CD14-positive monocyte (primary cell): ENCODE data around the gene TMUB2. TPM values are rescaled to one million over a fixed set of nuclear protein-coding genes. Genes with fewer than 3 reads are reported as not detected.

Experiments
- DNase-seq, 3 donors: peaks; one replicate each; pipeline ENCODE4 v3.0.0-alpha.2; 2011 to 2022
- H2AFZ ChIP-seq: 2 replicates; pipeline ENCODE4 v1.6.0; 2012; ENCODE audit warnings: mild to moderate bottlenecking, low read depth, low read length, inconsistent platforms; ENCODE audit not compliant: insufficient read depth, poor library complexity, severe bottlenecking
- H3K27ac ChIP-seq, 2 donors: 1 replicate in 1 of 2; 2 replicates in 1 of 2; pipeline ENCODE4 v1.5.1; 2012 to 2013; ENCODE audit warnings: low read length in 2 of 2, control low read depth in 1 of 2, inconsistent platforms in 1 of 2, low read depth in 1 of 2, mild to moderate bottlenecking in 1 of 2
- H3K27me3 ChIP-seq, 2 donors: one replicate each; pipeline versions ENCODE4 v1.6.0 to v1.6.1; 2011 to 2013; ENCODE audit warnings: low read length in 2 of 2; ENCODE audit not compliant: control insufficient read depth in 2 of 2, insufficient read depth in 2 of 2
- H3K36me3 ChIP-seq, 2 donors: replicated peaks in 1 of 2; 1 replicate in 1 of 2; 2 replicates in 1 of 2; pipeline versions ENCODE4 v1.5.1 to v1.6.1; 2012 to 2013; ENCODE audit warnings: low read length in 2 of 2, control low read depth in 1 of 2, inconsistent platforms in 1 of 2, mild to moderate bottlenecking in 1 of 2; ENCODE audit not compliant: insufficient read depth in 2 of 2, control insufficient read depth in 1 of 2
- H3K4me1 ChIP-seq, 2 donors: 1 replicate in 1 of 2; 2 replicates in 1 of 2; pipeline versions ENCODE4 v1.5.1 to v1.6.1; 2012 to 2013; ENCODE audit warnings: low read length in 2 of 2, control low read depth in 1 of 2, inconsistent platforms in 1 of 2, mild to moderate bottlenecking in 1 of 2, moderate library complexity in 1 of 2; ENCODE audit not compliant: insufficient read depth in 2 of 2, control insufficient read depth in 1 of 2
- H3K4me2 ChIP-seq: replicated peaks from 2 replicates; pipeline ENCODE3; 2012; ENCODE audit warnings: low read length, moderate library complexity, mild to moderate bottlenecking; ENCODE audit not compliant: poor library complexity, severe bottlenecking; ENCODE audit errors: extremely low read depth
- H3K4me3 ChIP-seq, 3 experiments: fragments of 200-600 bp in 1 of 3; sonication (generic) in 1 of 3; replicated peaks in 1 of 3; 1 replicate in 2 of 3; 2 replicates in 1 of 3; pipeline ENCODE4 v1.5.1; 2011 to 2013; ENCODE audit warnings: low read length in 3 of 3, mild to moderate bottlenecking in 3 of 3, control low read depth in 2 of 3, low read depth in 2 of 3, inconsistent platforms in 1 of 3, moderate library complexity in 1 of 3
- H3K79me2 ChIP-seq: 2 replicates; pipeline ENCODE4 v1.6.0; 2012; ENCODE audit warnings: mild to moderate bottlenecking, control low read depth, inconsistent platforms, low read length, moderate library complexity; ENCODE audit not compliant: insufficient read depth
- H3K9ac ChIP-seq: 2 replicates; pipeline ENCODE4 v1.6.0; 2017; ENCODE audit warnings: low read length, mild to moderate bottlenecking; ENCODE audit not compliant: insufficient read depth, poor library complexity, severe bottlenecking
- H3K9me3 ChIP-seq, 2 donors: replicated peaks in 1 of 2; 1 replicate in 1 of 2; 2 replicates in 1 of 2; pipeline versions ENCODE4 v1.5.1 to v1.6.1; 2012 to 2013; ENCODE audit warnings: low read length in 2 of 2, control low read depth in 1 of 2; ENCODE audit not compliant: control insufficient read depth in 1 of 2, insufficient read depth in 1 of 2
- H4K20me1 ChIP-seq: 2 replicates; pipeline ENCODE4 v1.6.0; 2012; ENCODE audit warnings: mild to moderate bottlenecking, low read length, control low read depth, moderate library complexity; ENCODE audit not compliant: insufficient read depth
- H3K27ac Mint-ChIP-seq, 7 donors: one replicate each; pipeline ENCODE4 v1.8.0; 2020; ENCODE audit warnings: mild to moderate bottlenecking in 7 of 7, mixed read lengths in 7 of 7, moderate library complexity in 6 of 7, inconsistent platforms in 2 of 7
- H3K27me3 Mint-ChIP-seq, 3 donors: one replicate each; pipeline ENCODE4 v1.8.0; 2021 to 2022; ENCODE audit warnings: low read depth in 3 of 3, mild to moderate bottlenecking in 3 of 3, mixed read lengths in 3 of 3, moderate library complexity in 3 of 3, inconsistent platforms in 1 of 3
- H3K36me3 Mint-ChIP-seq, 2 donors: one replicate each; pipeline ENCODE4 v1.8.0; 2020; ENCODE audit warnings: mixed read lengths in 2 of 2, inconsistent platforms in 1 of 2, mild to moderate bottlenecking in 1 of 2
- H3K4me1 Mint-ChIP-seq: one replicate; pipeline ENCODE4 v1.8.0; 2020; ENCODE audit warnings: mild to moderate bottlenecking, mixed read lengths
- H3K4me3 Mint-ChIP-seq, 2 donors: one replicate each; pipeline ENCODE4 v1.8.0; 2020; ENCODE audit warnings: mild to moderate bottlenecking in 2 of 2, mixed read lengths in 2 of 2, moderate library complexity in 1 of 2
- H3K9me3 Mint-ChIP-seq, 7 donors: one replicate each; pipeline ENCODE4 v1.8.0; 2020 to 2022; ENCODE audit warnings: mixed read lengths in 7 of 7, mild to moderate bottlenecking in 6 of 7, moderate library complexity in 6 of 7, inconsistent platforms in 2 of 7
- CTCF ChIP-seq: fragments of 200-600 bp; IDR thresholded peaks from one replicate; pipeline ENCODE4 v1.8.0; 2022; ENCODE audit warnings: antibody characterized with exemption, mild to moderate bottlenecking
- WGBS: methylation state at CpG from one replicate; pipeline ENCODE4 v1.1.5; 2013; ENCODE audit warnings: missing lambda C conversion rate; ENCODE audit not compliant: insufficient coverage; 5-methylcytosine and 5-hydroxymethylcytosine counted together
- intact Hi-C, 2 donors: fragments of 100-400 bp; cut with micrococcal nuclease; formaldehyde crosslinking; loops; one replicate each; pipeline versions ENCODE4 v1.15.0 to v1.15.1; 2023
- polyA plus RNA-seq, 3 donors: library from polyadenylated mRNA; depleted of rRNA in 1 of 3; unstranded in 2 of 3; stranded (reverse) in 1 of 3; fragments of 300-500 nt in 2 of 3; fragments of >200 nt in 1 of 3; fragmentation: Illumina TruSeq in 2 of 3; gene quantifications; 1 replicate in 2 of 3; 2 replicates in 1 of 3; pipeline ENCODE4 v1.2.3, GENCODE V29; 2012 to 2021

TMUB2 gene
- polyA plus RNA-seq, 3 donors: 41.3 to 118 (median 41.7) TPM

GRCh38 chr17:44170135-44170498 lies 16.7 kb upstream of the TMUB2 start:
- no peak overlapping the region for H3K9ac ChIP-seq

GRCh38 chr17:44170499-44171201 lies 16.1 kb upstream of the TMUB2 start, which contains the start of gene ASB16:
ASB16 (plus strand) TSS chr17:44170704; CDS start chr17:44170790, 86 bp downstream.
- Histone ChIP-seq H3K9me3 (no peaks in the 10 kb centered on the region), H3K4me3 (no peak within 1 kb of the TSS), H3K4me1 (peaks cover 0 to 2% of the 10 kb centered on the region in 2 donors), H3K9ac (no peak within 1 kb of the TSS), H4K20me1 (no peaks in the 10 kb centered on the region), H3K4me2 (no peak within 1 kb of the TSS), H3K27ac (no peak within 1 kb of the TSS), H3K79me2 (no peaks in the 10 kb centered on the region), H2AFZ (no peak within 1 kb of the TSS), H3K27me3 (peaks cover 0 to 6% of the 10 kb centered on the region in 2 donors), H3K36me3 (peaks cover 0 to under 1% of the 10 kb centered on the region in 2 donors)
- peak within 1 kb of the TSS in 1 of 7 donors; percentile 61 for H3K27ac Mint-ChIP-seq
- no peak for DNase-seq
- peaks cover 3% of the 10 kb centered on the region for H3K4me1 Mint-ChIP-seq
- intact Hi-C loops: no loop called here
- peaks cover 3 to 5% (median 4%) of the 10 kb centered on the region in 3 donors for H3K27me3 Mint-ChIP-seq
- H3K9me3 Mint-ChIP-seq: peaks cover 0 to 2% (median 0%) of the 10 kb centered on the region in 7 donors
- TF ChIP-seq CTCF: no peak
- WGBS: 76% methylated on average over 19 of the region's 21 CpGs
- H3K36me3 Mint-ChIP-seq: peaks cover 3 to 12% of the 10 kb centered on the region in 2 donors
- H3K4me3 Mint-ChIP-seq: peak within 1 kb of the TSS in 1 of 2 donors; percentile 36

More at GRCh38 chr17:44170135-44170498, 16.7 kb upstream of the TMUB2 start:
- Mint-ChIP-seq H3K4me1 (peaks cover 3% of the 10 kb centered on the region), H3K9me3 (peaks cover 0 to 2% (median 0%) of the 10 kb centered on the region in 7 donors), H3K27me3 (peaks cover 3 to 5% (median 4%) of the 10 kb centered on the region in 3 donors), H3K27ac (peak overlapping the region in 1 of 7 donors; percentile 61), H3K36me3 (peaks cover 0 to 8% of the 10 kb centered on the region in 2 donors), H3K4me3 (peak overlapping the region in 1 of 2 donors; percentile 36)
- no peaks in the 10 kb centered on the region for H3K36me3 ChIP-seq
- H3K4me1 ChIP-seq: peaks cover 0 to 2% of the 10 kb centered on the region in 2 donors
- H4K20me1 ChIP-seq: no peaks in the 10 kb centered on the region
- intact Hi-C loops: no loop called here
- H3K27me3 ChIP-seq: peaks cover 0 to 6% of the 10 kb centered on the region in 2 donors
- 82% methylated on average over 3 of the region's 5 CpGs for WGBS
- H3K27ac ChIP-seq: no peak overlapping the region
- H3K9me3 ChIP-seq: no peaks in the 10 kb centered on the region
- no peak overlapping the region for H3K4me2 ChIP-seq
- no peak overlapping the region for H2AFZ ChIP-seq
- no peaks in the 10 kb centered on the region for H3K79me2 ChIP-seq
- DNase-seq: no peak
- no peak overlapping the region for H3K4me3 ChIP-seq
- no peak for TF ChIP-seq CTCF
